ENCODE measurements around the gene ZNF181.

The ZNF181 gene

DNA sequence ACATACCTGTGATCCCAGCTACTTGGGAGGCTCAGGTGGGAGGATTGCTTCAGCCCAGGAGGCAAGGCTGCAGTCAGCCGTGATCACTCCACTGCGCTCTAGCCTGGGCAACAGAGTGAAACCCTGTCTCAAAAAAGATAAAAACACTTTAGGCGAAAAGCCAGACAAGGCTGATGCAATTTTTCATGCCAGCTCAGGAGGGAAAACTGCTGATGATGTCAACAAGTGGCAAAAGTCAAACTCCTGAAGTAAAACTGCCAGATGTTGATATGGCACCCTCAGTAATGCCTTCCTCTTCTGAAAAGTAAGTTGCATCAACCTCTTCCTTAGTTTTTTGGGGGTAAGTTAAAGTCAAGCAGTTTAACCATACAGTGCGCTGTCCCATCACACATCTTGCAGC, 23.4 kb downstream of the ZNF181 start:
- no peak for ATAC-seq
- no peak for TF ChIP-seq ZNF70 (CRISPR knock-in tag; IDR thresholded peaks at IDR 0.05)
- no peak for TF ChIP-seq ZC3H10 (CRISPR knock-in tag; IDR thresholded peaks at IDR 0.05)
- no peak for TF ChIP-seq GLIS3 (CRISPR knock-in tag; IDR thresholded peaks at IDR 0.05)
- TF ChIP-seq OSR1 (CRISPR knock-in tag; IDR thresholded peaks at IDR 0.05), result no peak
- no peak for TF ChIP-seq ISL1 (CRISPR knock-in tag; IDR thresholded peaks at IDR 0.05)
- TF ChIP-seq ZNF565 (CRISPR knock-in tag; conservative IDR thresholded peaks at IDR 0.05; ENCODE audit: low read depth), result no peak

DNA sequence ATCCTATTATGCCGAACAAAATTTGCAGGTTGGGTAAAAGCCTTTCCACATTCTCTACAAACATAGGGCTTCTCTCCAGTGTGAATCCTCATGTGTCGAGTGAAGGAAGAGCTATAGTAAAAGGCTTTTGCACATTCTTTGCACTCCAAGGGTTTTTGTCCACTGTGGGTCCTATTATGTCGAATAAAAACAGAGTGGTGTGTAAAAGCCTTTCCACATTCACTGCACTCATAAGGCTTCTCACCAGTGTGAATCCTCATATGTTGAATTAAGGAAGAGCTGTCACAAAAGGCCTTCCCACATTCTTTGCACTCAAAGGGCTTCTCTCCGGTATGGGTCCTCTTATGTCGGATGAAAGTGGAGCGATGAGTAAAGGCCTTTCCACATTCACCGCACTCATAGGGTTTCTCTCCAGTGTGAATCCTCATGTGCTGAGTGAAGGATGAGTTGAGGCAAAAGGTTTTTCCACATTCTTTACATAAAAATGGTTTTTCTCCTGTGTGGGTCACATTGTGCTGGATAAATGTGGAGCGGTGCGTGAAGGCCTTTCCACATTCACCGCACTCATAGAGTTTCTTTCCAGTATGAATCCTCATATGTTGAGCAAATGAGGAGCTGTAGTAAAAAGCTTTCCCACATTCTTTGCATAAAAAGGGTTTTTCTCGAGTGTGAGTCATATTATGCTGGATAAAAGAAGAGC, 25.3 kb downstream of the ZNF181 start:
- TF ChIP-seq TOX (CRISPR knock-in tag; IDR thresholded peaks at IDR 0.05; ENCODE audit: borderline replicate concordance), result no peak
- no peak for TF ChIP-seq BACH2 (CRISPR knock-in tag; IDR thresholded peaks at IDR 0.05; ENCODE audit: borderline replicate concordance)
- TF ChIP-seq, protein P1, sequence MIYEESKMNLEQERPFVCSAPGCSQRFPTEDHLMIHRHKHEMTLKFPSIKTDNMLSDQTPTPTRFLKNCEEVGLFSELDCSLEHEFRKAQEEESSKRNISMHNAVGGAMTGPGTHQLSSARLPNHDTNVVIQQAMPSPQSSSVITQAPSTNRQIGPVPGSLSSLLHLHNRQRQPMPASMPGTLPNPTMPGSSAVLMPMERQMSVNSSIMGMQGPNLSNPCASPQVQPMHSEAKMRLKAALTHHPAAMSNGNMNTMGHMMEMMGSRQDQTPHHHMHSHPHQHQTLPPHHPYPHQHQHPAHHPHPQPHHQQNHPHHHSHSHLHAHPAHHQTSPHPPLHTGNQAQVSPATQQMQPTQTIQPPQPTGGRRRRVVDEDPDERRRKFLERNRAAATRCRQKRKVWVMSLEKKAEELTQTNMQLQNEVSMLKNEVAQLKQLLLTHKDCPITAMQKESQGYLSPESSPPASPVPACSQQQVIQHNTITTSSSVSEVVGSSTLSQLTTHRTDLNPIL (CRISPR knock-in tag; IDR thresholded peaks at IDR 0.05; ENCODE audit: low read depth), result no peak
- ATAC-seq, result no peak

DNA sequence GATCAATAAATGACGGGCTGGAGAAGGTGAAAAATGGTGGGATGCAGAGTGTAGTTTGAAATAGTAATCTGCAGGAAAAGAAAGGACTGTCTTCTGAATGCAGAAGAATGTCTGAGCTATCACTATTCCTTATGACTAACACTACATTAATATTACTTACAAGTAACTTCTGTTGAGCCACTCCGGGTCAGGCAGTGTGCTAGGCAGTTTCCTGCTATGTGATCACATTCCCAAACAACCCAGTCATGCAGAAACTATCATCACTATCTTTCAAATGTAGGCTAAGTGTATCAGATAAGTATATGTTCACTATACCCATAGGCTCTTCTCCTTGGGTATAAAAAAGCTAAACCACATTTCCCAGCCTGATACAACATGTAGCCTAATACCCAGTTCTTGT, 32.3 kb downstream of the ZNF181 start:
- TF ChIP-seq ESRRG (CRISPR knock-in tag; IDR thresholded peaks at IDR 0.05), result no peak
- no peak for TF ChIP-seq BACH2 (CRISPR knock-in tag; IDR thresholded peaks at IDR 0.05; ENCODE audit: borderline replicate concordance)
- no peak for TF ChIP-seq PPARA (CRISPR knock-in tag; IDR thresholded peaks at IDR 0.05; ENCODE audit: borderline replicate concordance)
- no peak for ATAC-seq

DNA sequence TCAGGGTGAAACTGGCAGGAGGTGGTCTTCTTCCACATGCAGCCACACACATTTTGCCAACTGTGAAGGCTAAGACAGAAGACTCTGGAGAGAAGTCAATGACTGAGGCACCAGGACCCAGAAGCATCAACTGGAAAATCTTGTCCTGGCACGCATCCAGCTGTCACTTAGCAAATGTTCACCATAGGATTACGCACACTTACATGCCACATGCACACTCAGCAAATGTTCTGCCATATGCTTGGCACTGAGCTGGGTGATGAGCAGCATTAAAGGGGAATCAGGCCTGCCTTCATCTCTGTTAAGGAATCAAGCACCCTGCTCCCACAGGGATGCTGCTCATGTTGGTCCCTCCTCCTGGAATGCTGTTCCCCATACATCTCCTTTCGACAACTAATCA, 33.9 kb downstream of the ZNF181 start:
- TF ChIP-seq, protein P2, sequence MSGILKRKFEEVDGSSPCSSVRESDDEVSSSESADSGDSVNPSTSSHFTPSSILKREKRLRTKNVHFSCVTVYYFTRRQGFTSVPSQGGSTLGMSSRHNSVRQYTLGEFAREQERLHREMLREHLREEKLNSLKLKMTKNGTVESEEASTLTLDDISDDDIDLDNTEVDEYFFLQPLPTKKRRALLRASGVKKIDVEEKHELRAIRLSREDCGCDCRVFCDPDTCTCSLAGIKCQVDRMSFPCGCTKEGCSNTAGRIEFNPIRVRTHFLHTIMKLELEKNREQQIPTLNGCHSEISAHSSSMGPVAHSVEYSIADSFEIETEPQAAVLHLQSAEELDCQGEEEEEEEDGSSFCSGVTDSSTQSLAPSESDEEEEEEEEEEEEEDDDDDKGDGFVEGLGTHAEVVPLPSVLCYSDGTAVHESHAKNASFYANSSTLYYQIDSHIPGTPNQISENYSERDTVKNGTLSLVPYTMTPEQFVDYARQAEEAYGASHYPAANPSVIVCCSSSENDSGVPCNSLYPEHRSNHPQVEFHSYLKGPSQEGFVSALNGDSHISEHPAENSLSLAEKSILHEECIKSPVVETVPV (CRISPR knock-in tag; IDR thresholded peaks at IDR 0.05), result no peak
- TF ChIP-seq TCF4 (CRISPR knock-in tag; IDR thresholded peaks at IDR 0.05; ENCODE audit: borderline replicate concordance) (no peak), ZNF565 (CRISPR knock-in tag; conservative IDR thresholded peaks at IDR 0.05; ENCODE audit: low read depth) (no peak), ZNF8 (CRISPR knock-in tag; IDR thresholded peaks at IDR 0.05) (no peak), ISL1 (CRISPR knock-in tag; IDR thresholded peaks at IDR 0.05) (no peak), ZC3H10 (CRISPR knock-in tag; IDR thresholded peaks at IDR 0.05) (no peak), OSR1 (CRISPR knock-in tag; IDR thresholded peaks at IDR 0.05) (no peak), ZFP3 (CRISPR knock-in tag; IDR thresholded peaks at IDR 0.05) (no peak), ARNTL (CRISPR knock-in tag; IDR thresholded peaks at IDR 0.05; ENCODE audit: borderline replicate concordance, low read depth) (no peak), ZNF70 (CRISPR knock-in tag; IDR thresholded peaks at IDR 0.05) (no peak), TOX (CRISPR knock-in tag; IDR thresholded peaks at IDR 0.05; ENCODE audit: borderline replicate concordance) (no peak), PPARA (CRISPR knock-in tag; IDR thresholded peaks at IDR 0.05; ENCODE audit: borderline replicate concordance) (no peak), SNAI2 (CRISPR knock-in tag; IDR thresholded peaks at IDR 0.05) (no peak), BACH2 (CRISPR knock-in tag; IDR thresholded peaks at IDR 0.05; ENCODE audit: borderline replicate concordance) (no peak)
- TF ChIP-seq, protein P3, sequence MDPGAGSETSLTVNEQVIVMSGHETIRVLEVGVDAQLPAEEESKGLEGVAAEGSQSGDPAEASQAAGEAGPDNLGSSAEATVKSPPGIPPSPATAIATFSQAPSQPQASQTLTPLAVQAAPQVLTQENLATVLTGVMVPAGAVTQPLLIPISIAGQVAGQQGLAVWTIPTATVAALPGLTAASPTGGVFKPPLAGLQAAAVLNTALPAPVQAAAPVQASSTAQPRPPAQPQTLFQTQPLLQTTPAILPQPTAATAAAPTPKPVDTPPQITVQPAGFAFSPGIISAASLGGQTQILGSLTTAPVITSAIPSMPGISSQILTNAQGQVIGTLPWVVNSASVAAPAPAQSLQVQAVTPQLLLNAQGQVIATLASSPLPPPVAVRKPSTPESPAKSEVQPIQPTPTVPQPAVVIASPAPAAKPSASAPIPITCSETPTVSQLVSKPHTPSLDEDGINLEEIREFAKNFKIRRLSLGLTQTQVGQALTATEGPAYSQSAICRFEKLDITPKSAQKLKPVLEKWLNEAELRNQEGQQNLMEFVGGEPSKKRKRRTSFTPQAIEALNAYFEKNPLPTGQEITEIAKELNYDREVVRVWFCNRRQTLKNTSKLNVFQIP (CRISPR knock-in tag; IDR thresholded peaks at IDR 0.05; ENCODE audit: borderline replicate concordance, low read depth), result no peak
- TF ChIP-seq, protein P1 (CRISPR knock-in tag; IDR thresholded peaks at IDR 0.05; ENCODE audit: low read depth), result no peak
- TF ChIP-seq, protein P4, sequence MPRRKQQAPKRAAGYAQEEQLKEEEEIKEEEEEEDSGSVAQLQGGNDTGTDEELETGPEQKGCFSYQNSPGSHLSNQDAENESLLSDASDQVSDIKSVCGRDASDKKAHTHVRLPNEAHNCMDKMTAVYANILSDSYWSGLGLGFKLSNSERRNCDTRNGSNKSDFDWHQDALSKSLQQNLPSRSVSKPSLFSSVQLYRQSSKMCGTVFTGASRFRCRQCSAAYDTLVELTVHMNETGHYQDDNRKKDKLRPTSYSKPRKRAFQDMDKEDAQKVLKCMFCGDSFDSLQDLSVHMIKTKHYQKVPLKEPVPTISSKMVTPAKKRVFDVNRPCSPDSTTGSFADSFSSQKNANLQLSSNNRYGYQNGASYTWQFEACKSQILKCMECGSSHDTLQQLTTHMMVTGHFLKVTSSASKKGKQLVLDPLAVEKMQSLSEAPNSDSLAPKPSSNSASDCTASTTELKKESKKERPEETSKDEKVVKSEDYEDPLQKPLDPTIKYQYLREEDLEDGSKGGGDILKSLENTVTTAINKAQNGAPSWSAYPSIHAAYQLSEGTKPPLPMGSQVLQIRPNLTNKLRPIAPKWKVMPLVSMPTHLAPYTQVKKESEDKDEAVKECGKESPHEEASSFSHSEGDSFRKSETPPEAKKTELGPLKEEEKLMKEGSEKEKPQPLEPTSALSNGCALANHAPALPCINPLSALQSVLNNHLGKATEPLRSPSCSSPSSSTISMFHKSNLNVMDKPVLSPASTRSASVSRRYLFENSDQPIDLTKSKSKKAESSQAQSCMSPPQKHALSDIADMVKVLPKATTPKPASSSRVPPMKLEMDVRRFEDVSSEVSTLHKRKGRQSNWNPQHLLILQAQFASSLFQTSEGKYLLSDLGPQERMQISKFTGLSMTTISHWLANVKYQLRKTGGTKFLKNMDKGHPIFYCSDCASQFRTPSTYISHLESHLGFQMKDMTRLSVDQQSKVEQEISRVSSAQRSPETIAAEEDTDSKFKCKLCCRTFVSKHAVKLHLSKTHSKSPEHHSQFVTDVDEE (CRISPR knock-in tag; IDR thresholded peaks at IDR 0.05), result no peak
- no peak for ATAC-seq
